A673 (cell line): Measurements from ENCODE around the gene RNH1. TPM values are rescaled to one million over a fixed set of nuclear protein-coding genes. Genes with fewer than 3 reads are reported as not detected.

Source experiments
- BruUV-seq: library from RNA; stranded (reverse); fragments of 400-500 nt; replicated peaks from 2 replicates; lab custom pipeline; 2021; lab: Mats Ljungman, UMichigan
- CTCF ChIA-PET: fragments of 300-600 bp; sonication (Branson Sonifier 250); formaldehyde crosslinking; loops from one replicate; lab custom pipeline; 2022; ENCODE audit warnings: antibody characterized with exemption; lab: Charles Lee
- POLR2A ChIA-PET: fragments of 300-600 bp; sonication (Branson Sonifier 250); formaldehyde crosslinking; loops from one replicate; lab custom pipeline; 2022; ENCODE audit warnings: antibody characterized with exemption; ENCODE audit not compliant: low non-redundant PET; lab: Charles Lee
- DNase-seq: peaks from one replicate; pipeline ENCODE4 v3.0.0-alpha.2; 2015; ENCODE audit warnings: low spot score
- H3K27ac ChIP-seq: fragments of 200-600 bp; sonication (generic); 2 replicates; pipeline ENCODE4 v1.5.1; 2016; ENCODE audit warnings: mixed run types, low read depth, mild to moderate bottlenecking, mixed read lengths, antibody characterized with exemption, low read length; ENCODE audit not compliant: poor library complexity, severe bottlenecking
- H3K27me3 ChIP-seq: fragments of 200-600 bp; sonication (generic); replicated peaks from 2 replicates; pipeline ENCODE4 v1.6.1; 2017; ENCODE audit warnings: mixed run types, low read depth, mild to moderate bottlenecking, mixed read lengths, antibody characterized with exemption, low read length; ENCODE audit not compliant: insufficient read depth, poor library complexity
- H3K36me3 ChIP-seq: fragments of 200-600 bp; sonication (generic); 2 replicates; pipeline ENCODE4 v1.6.1; 2016; ENCODE audit warnings: mixed run types, mild to moderate bottlenecking, mixed read lengths, antibody characterized with exemption, low read length; ENCODE audit not compliant: insufficient read depth, poor library complexity, severe bottlenecking
- H3K4me1 ChIP-seq: fragments of 200-600 bp; sonication (generic); 2 replicates; pipeline ENCODE4 v1.6.1; 2017; ENCODE audit warnings: mixed run types, mild to moderate bottlenecking, mixed read lengths, antibody characterized with exemption, low read length; ENCODE audit not compliant: insufficient read depth, poor library complexity, severe bottlenecking
- H3K4me3 ChIP-seq: fragments of 200-600 bp; sonication (generic); 2 replicates; pipeline ENCODE4 v1.5.1; 2016; ENCODE audit warnings: low read depth, mixed run types, mild to moderate bottlenecking, mixed read lengths, low read length; ENCODE audit not compliant: poor library complexity, severe bottlenecking
- H3K9me3 ChIP-seq: fragments of 200-600 bp; sonication (generic); 2 replicates; pipeline ENCODE4 v1.6.1; 2016; ENCODE audit warnings: mixed run types, low read depth, mild to moderate bottlenecking, mixed read lengths, antibody characterized with exemption, low read length; ENCODE audit not compliant: poor library complexity, severe bottlenecking
- CTCF ChIP-seq: fragments of 300-800, 200-600 bp; sonication (generic); conservative IDR thresholded peaks from 2 replicates; pipeline ENCODE4 v1.5.1; 2017; ENCODE audit warnings: low read depth, mild to moderate bottlenecking, antibody characterized with exemption, low read length, moderate library complexity, mixed read lengths
- EZH2 ChIP-seq: fragments of 200-600 bp; sonication (generic); IDR thresholded peaks from 2 replicates; pipeline ENCODE4 v1.6.1; 2017; ENCODE audit warnings: borderline replicate concordance, low read depth, mild to moderate bottlenecking, mixed read lengths, antibody characterized with exemption, low read length; ENCODE audit not compliant: poor library complexity, severe bottlenecking
- intact Hi-C: fragments of 100-400 bp; cut with micrococcal nuclease; formaldehyde crosslinking; loops from one replicate; pipeline ENCODE4 v1.10.0; 2022; ENCODE audit not compliant: unreplicated experiment
- total RNA-seq: library from RNA; stranded (reverse); gene quantifications from 2 replicates; pipeline ENCODE4 v1.2.3, GENCODE V29; 2021

Gene RNH1
- total RNA-seq, 1 experiment from 2014 or later: 95.4 TPM

DNA sequence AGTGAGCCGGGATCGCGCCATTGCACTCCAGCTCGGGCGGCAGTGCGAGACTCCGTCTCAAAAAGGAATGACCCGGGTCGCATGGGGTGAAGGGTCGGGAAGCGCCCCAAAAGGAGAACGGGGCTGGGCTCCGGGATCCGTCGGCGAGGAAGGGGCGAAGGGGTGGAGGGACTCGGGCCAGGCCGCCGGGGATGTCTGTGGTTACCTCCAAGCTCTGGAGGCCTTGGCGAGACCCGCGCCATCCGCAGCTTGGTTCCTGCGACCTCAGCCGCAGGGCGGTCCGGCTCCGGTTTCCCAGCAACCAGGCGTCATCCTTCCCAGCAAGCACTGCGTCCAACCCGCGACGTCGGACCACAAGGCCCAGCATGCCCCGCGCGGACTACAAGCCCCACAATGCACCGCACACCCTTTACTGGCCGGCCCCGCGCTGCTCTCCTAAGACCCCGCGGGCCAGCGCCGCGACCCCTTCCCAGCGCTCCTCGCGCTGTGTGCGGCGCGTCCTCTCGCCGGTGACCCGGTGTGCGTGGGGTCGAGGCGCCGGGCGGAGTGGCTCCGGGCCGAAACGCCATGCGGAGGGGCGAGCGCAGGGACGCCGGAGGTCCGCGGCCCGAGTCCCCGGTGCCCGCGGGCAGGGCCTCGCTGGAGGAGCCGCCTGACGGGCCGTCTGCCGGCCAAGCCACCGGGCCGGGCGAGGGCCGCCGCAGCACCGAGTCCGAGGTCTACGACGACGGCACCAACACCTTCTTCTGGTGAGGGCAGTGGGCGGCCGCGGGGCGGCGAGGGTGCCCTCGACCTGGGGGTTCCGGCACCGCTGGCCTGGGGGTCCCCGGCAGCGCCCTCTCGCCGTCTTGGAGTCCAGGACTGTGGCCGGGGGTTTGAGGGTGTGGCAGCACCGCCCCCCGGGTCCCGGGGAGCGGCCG lies 56.9 kb downstream of the RNH1 start, which contains the start of gene PTDSS2:
PTDSS2 (plus strand) TSS at position 391 of the 920 bp plus-strand sequence; CDS start at position 568, 177 bp downstream.
- Histone ChIP-seq H3K27ac (peak within 1 kb of the TSS; percentile 87), H3K4me3 (peak within 1 kb of the TSS; percentile 95), H3K9me3 (no peaks in the 10 kb centered on the region), H3K36me3 (no peaks in the 10 kb centered on the region), H3K4me1 (peaks cover 8% of the 10 kb centered on the region), H3K27me3 (no peaks in the 10 kb centered on the region)
- POLR2A ChIA-PET: interaction anchor here (0.6 kb wide), 1 partner anchor 310 kb away, joined by 5 read pairs; no protein-coding TSS in a partner anchor
- no TSS peak for BruUV-seq
- TF ChIP-seq EZH2 (no peak), CTCF (no peak)
- CTCF ChIA-PET: interaction anchor here (1.0 kb wide), 1 partner anchor 43 kb away, joined by 4 read pairs; no protein-coding TSS in a partner anchor
- intact Hi-C loops: loop anchor here (10.0 kb wide), 1 partner anchor 245 kb away; the partner anchor contains the start of genes BET1L and RIC8A
- peak; percentile 95 for DNase-seq

DNA sequence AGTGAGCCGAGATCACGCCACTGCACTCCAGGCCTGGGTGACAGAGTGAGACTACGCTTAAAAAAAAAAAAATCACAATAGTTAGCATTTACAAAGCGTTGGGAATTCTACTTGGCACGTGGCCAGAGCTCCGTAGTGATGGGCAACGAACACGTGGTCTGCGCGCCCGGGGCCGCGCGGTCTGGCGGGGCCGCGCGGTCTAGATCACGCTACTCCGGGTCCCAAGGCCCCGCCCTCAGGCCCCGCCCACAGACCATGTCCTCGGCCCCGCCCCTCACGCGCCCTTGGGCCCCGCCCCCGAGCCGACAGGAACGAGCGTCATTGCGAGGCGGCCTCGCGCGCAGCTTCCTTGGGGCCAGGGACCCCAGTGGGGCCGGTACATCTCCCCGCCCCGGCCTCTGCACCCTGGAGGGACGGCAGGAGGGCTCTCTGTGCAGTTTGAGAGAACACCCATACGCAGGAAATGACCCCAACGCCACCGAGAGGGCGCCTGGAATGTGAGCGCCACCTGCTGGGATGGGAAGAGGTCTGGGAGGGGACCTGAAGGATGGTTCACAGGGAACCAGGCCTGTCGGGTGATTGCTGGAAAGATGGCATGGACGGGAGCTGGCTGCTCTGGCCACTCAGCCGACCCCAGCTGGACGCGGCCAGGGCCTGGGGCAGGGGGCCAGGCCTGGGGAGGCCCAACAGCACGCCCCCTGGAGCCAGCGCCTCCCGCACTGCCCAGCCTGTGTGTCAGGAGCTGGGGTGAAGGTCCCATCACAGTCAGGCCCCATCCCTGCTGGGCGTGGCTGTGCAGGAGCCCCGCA lies 58.9 kb downstream of the RNH1 start:
- Histone ChIP-seq H3K9me3 (no peaks in the 10 kb centered on the region), H3K4me3 (peak overlapping the region; percentile 95), H3K36me3 (no peaks in the 10 kb centered on the region), H3K4me1 (peaks cover 12% of the 10 kb centered on the region), H3K27me3 (no peaks in the 10 kb centered on the region), H3K27ac (peak overlapping the region; percentile 84)
- intact Hi-C loops: loop anchor here (10.0 kb wide), 1 partner anchor 243 kb away; the partner anchor contains the start of genes BET1L and RIC8A
- peak; percentile 93 for DNase-seq
- ChIA-PET POLR2A (no interaction called here), CTCF (interaction anchor here (0.6 kb wide), 1 partner anchor 33 kb away, joined by 7 read pairs; the partner anchor contains the start of gene SIGIRR)
- BruUV-seq: TSS peak; percentile 71
- TF ChIP-seq EZH2 (no peak), CTCF (peak; percentile 81)

GRCh38 chr11:446891-447290 lies 60.2 kb downstream of the RNH1 start:
- POLR2A ChIA-PET: interaction anchor here (0.6 kb wide), 1 partner anchor 1648 kb away, joined by 3 read pairs; no protein-coding TSS in a partner anchor
- Histone ChIP-seq H3K36me3 (no peaks in the 10 kb centered on the region), H3K4me1 (peaks cover 12% of the 10 kb centered on the region), H3K9me3 (no peaks in the 10 kb centered on the region), H3K27ac (no peak overlapping the region), H3K4me3 (no peak overlapping the region), H3K27me3 (no peaks in the 10 kb centered on the region)
- no peak for DNase-seq
- intact Hi-C loops: loop anchor here (10.0 kb wide), 1 partner anchor 242 kb away; the partner anchor contains the start of genes BET1L and RIC8A
- BruUV-seq: no TSS peak
- TF ChIP-seq CTCF: no peak
- no peak for TF ChIP-seq EZH2
- CTCF ChIA-PET: no interaction called here
